ENCODE results near the gene B4GALT6.

DNA sequence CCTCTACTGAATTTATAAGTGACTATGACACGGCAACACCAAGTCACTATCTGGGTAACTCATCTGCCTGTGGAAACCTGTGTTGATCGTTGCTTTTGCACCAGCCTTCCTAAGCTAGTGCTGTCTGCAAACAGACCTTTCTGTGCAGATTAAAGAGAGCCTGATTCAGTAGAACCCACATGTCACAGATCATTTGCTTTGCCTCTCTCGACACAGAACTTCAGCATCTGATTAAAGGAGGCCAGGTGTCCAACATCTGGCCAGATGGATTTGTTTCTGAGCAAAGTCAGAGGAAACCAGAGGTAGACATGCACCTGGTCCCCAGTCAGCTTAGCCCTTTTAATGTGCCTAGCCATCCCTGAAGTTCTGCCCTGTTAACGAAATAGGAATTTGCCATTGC, 107.7 kb downstream of the B4GALT6 start:
- TF ChIP-seq, protein P1, sequence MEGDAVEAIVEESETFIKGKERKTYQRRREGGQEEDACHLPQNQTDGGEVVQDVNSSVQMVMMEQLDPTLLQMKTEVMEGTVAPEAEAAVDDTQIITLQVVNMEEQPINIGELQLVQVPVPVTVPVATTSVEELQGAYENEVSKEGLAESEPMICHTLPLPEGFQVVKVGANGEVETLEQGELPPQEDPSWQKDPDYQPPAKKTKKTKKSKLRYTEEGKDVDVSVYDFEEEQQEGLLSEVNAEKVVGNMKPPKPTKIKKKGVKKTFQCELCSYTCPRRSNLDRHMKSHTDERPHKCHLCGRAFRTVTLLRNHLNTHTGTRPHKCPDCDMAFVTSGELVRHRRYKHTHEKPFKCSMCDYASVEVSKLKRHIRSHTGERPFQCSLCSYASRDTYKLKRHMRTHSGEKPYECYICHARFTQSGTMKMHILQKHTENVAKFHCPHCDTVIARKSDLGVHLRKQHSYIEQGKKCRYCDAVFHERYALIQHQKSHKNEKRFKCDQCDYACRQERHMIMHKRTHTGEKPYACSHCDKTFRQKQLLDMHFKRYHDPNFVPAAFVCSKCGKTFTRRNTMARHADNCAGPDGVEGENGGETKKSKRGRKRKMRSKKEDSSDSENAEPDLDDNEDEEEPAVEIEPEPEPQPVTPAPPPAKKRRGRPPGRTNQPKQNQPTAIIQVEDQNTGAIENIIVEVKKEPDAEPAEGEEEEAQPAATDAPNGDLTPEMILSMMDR (IDR thresholded peaks at IDR 0.05; ENCODE audit: low read depth, low read length, poor library complexity, severe bottlenecking) = no peak
- TF ChIP-seq EZH2phosphoT487 (IDR thresholded peaks at IDR 0.05; ENCODE audit: borderline replicate concordance, low read length) = no peak
